Mesenchymal stem cell (in vitro differentiated cells and primary cell): Measurements from ENCODE around the gene CCDC68.

Experiments
- DNase-seq: peaks from one replicate; pipeline ENCODE4 v3.0.0-alpha.2; 2013
- H2AFZ ChIP-seq: one replicate; pipeline ENCODE4 v1.6.1; 2013; ENCODE audit warnings: low read depth, mild to moderate bottlenecking, control low read depth, inconsistent platforms, low read length, moderate library complexity
- H2AK5ac ChIP-seq: 2 replicates; pipeline ENCODE4 v1.6.1; 2013; ENCODE audit warnings: low read length, moderate library complexity, mild to moderate bottlenecking, inconsistent platforms; ENCODE audit not compliant: severe bottlenecking
- H2BK120ac ChIP-seq: one replicate; pipeline ENCODE4 v1.6.1; 2013; ENCODE audit warnings: low read depth, mild to moderate bottlenecking, inconsistent platforms, low read length, moderate library complexity
- H2BK12ac ChIP-seq, 2 experiments: one replicate each; pipeline ENCODE4 v1.6.1; 2013; ENCODE audit warnings: inconsistent platforms in 2 of 2, low read length in 2 of 2, mild to moderate bottlenecking in 2 of 2, moderate library complexity in 2 of 2, control low read depth in 1 of 2
- H2BK15ac ChIP-seq: one replicate; pipeline ENCODE4 v1.6.1; 2013; ENCODE audit warnings: mild to moderate bottlenecking, low read depth, inconsistent platforms; ENCODE audit not compliant: poor library complexity, severe bottlenecking
- H2BK5ac ChIP-seq: 2 replicates; pipeline ENCODE4 v1.6.1; 2013; ENCODE audit warnings: low read depth, mild to moderate bottlenecking, low read length, control low read depth, inconsistent platforms; ENCODE audit not compliant: poor library complexity, severe bottlenecking
- H3K14ac ChIP-seq, 2 experiments: one replicate each; pipeline ENCODE4 v1.6.1; 2013; ENCODE audit warnings: inconsistent platforms in 2 of 2, low read length in 2 of 2, control low read depth in 1 of 2, mild to moderate bottlenecking in 1 of 2, moderate library complexity in 1 of 2
- H3K18ac ChIP-seq, 2 experiments: one replicate each; pipeline ENCODE4 v1.6.1; 2013; ENCODE audit warnings: inconsistent platforms in 2 of 2, low read length in 2 of 2, control low read depth in 1 of 2, low read depth in 1 of 2, mild to moderate bottlenecking in 1 of 2
- H3K23ac ChIP-seq, 2 experiments: one replicate each; pipeline ENCODE4 v1.6.1; 2013; ENCODE audit warnings: inconsistent platforms in 2 of 2, low read length in 2 of 2, mild to moderate bottlenecking in 2 of 2, moderate library complexity in 2 of 2, control low read depth in 1 of 2
- H3K27ac ChIP-seq: 2 replicates; pipeline ENCODE4 v1.5.1; 2013; ENCODE audit warnings: mild to moderate bottlenecking, moderate library complexity, low read length, control low read depth, inconsistent platforms; ENCODE audit not compliant: poor library complexity, severe bottlenecking
- H3K27me3 ChIP-seq, 2 experiments: 2 replicates each; pipeline versions ENCODE4 v1.6.1 to v1.7.0; 2013; ENCODE audit warnings: low read length in 2 of 2, mild to moderate bottlenecking in 2 of 2, moderate library complexity in 2 of 2, control low read depth in 1 of 2, inconsistent platforms in 1 of 2; ENCODE audit not compliant: control insufficient read depth in 1 of 2, insufficient read depth in 1 of 2
- H3K36me3 ChIP-seq, 2 experiments: 2 replicates each; pipeline versions ENCODE4 v1.6.1 to v1.7.0; 2013; ENCODE audit warnings: low read length in 2 of 2, control low read depth in 1 of 2, inconsistent platforms in 1 of 2, low read depth in 1 of 2, mild to moderate bottlenecking in 1 of 2; ENCODE audit not compliant: insufficient read depth in 2 of 2, control insufficient read depth in 1 of 2
- H3K4ac ChIP-seq, 2 experiments: one replicate each; pipeline ENCODE4 v1.6.1; 2013; ENCODE audit warnings: inconsistent platforms in 2 of 2, low read length in 2 of 2, mild to moderate bottlenecking in 2 of 2, moderate library complexity in 2 of 2, control low read depth in 1 of 2, low read depth in 1 of 2
- H3K4me1 ChIP-seq: 2 replicates; pipeline ENCODE4 v1.6.1; 2013; ENCODE audit warnings: low read depth, low read length, control low read depth; ENCODE audit not compliant: control insufficient read depth, insufficient read depth
- H3K4me2 ChIP-seq: 2 replicates; pipeline ENCODE4 v1.6.1; 2013; ENCODE audit warnings: low read length, mild to moderate bottlenecking, inconsistent platforms; ENCODE audit not compliant: poor library complexity, severe bottlenecking
- H3K4me3 ChIP-seq, 2 experiments: 2 replicates each; pipeline versions ENCODE4 v1.5.1 to v1.7.0; 2013; ENCODE audit warnings: low read length in 2 of 2, mild to moderate bottlenecking in 2 of 2, control low read depth in 1 of 2, low read depth in 1 of 2; ENCODE audit not compliant: insufficient read depth in 1 of 2
- H3K79me1 ChIP-seq: replicated peaks from 2 replicates; pipeline ENCODE4 v1.6.1; 2013; ENCODE audit warnings: mild to moderate bottlenecking, control low read depth, low read length, inconsistent platforms; ENCODE audit not compliant: poor library complexity, severe bottlenecking
- H3K9ac ChIP-seq: 2 replicates; pipeline ENCODE4 v1.7.0; 2013; ENCODE audit warnings: mild to moderate bottlenecking, low read length, moderate library complexity
- H3K9me3 ChIP-seq: 2 replicates; pipeline ENCODE4 v1.7.0; 2013; ENCODE audit warnings: mild to moderate bottlenecking, low read length; ENCODE audit not compliant: control insufficient read depth
- H4K8ac ChIP-seq: one replicate; pipeline ENCODE4 v1.6.1; 2013; ENCODE audit warnings: inconsistent platforms, mild to moderate bottlenecking, low read length, moderate library complexity
- H4K91ac ChIP-seq: one replicate; pipeline ENCODE4 v1.6.1; 2013; ENCODE audit warnings: mild to moderate bottlenecking, low read length, inconsistent platforms
- WGBS: methylation state at CpG from one replicate; pipeline ENCODE4 v1.1.7; 2013; ENCODE audit warnings: mixed read lengths; 5-methylcytosine and 5-hydroxymethylcytosine counted together

The CCDC68 gene

DNA sequence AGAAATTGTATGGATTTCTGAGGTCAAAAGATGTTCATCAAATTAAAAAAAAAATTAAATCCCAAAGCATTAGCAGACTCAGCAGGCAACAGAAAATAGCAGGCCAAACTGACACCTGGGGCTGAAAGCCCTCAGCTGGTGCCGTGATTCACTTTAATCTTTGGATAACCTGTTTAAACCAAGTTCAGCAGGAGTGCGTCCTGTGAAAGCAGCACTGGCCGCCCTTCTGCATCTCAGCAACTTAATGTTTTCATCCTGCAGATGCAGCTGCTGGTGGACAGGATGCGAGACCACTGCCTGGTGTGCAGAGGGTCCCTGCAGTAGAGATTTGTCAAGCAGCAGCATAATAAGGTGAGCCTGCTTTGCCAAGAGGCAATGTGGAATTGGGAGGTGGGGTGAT, 41.2 kb downstream of the CCDC68 start:
- no peak overlapping the region for H3K4ac ChIP-seq
- peak overlapping the region in 1 of 2 experiments; percentile 54 for H2BK12ac ChIP-seq
- no peak overlapping the region for H3K4me3 ChIP-seq
- no peak overlapping the region for H3K9ac ChIP-seq
- WGBS: 95% methylated on average over 4 of the region's 4 CpGs
- no peak overlapping the region for H3K23ac ChIP-seq
- no peaks in the 10 kb centered on the region for H3K79me1 ChIP-seq
- no peaks in the 10 kb centered on the region for H3K36me3 ChIP-seq
- no peak overlapping the region for H4K8ac ChIP-seq
- no peak overlapping the region for H2BK15ac ChIP-seq
- H4K91ac ChIP-seq: no peak overlapping the region
- no peaks in the 10 kb centered on the region for H3K27me3 ChIP-seq
- no peak overlapping the region for H3K18ac ChIP-seq
- H2AK5ac ChIP-seq: no peak overlapping the region
- no peak overlapping the region for H2AFZ ChIP-seq
- H2BK120ac ChIP-seq: no peak overlapping the region
- no peak for DNase-seq
- H3K4me2 ChIP-seq: no peak overlapping the region
- H3K4me1 ChIP-seq: no peaks in the 10 kb centered on the region
- no peak overlapping the region for H3K14ac ChIP-seq
- no peak overlapping the region for H2BK5ac ChIP-seq
- no peak overlapping the region for H3K27ac ChIP-seq
- H3K9me3 ChIP-seq: no peaks in the 10 kb centered on the region

DNA sequence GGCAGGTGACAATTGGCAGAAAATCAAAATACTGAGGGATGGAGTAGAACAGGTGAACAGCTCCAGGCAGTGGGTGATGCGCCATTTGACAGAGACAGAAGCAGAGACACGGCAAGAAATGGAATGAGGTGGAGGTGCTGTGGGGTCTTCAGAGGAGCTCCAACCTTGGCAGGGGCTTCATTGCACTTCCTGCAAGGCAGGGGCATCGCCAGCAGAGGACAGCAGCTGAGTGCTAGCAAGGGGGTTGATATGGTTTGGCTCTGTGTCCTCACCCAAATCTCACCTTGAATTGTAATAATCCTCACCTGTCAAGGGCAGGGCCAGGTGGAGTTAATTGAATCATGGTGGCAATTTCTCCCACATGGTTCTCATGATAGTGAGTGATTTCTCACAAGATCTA, 42.8 kb downstream of the CCDC68 start:
- Histone ChIP-seq H2AFZ (no peak overlapping the region), H3K4me3 (no peak overlapping the region), H4K91ac (no peak overlapping the region), H4K8ac (no peak overlapping the region), H3K4ac (no peak overlapping the region), H2BK12ac (peak overlapping the region in 1 of 2 experiments; percentile 32), H3K4me1 (no peaks in the 10 kb centered on the region), H3K9ac (no peak overlapping the region), H2AK5ac (no peak overlapping the region), H3K27me3 (no peaks in the 10 kb centered on the region), H3K23ac (no peak overlapping the region), H3K14ac (no peak overlapping the region), H3K4me2 (no peak overlapping the region), H3K36me3 (no peaks in the 10 kb centered on the region), H3K18ac (no peak overlapping the region), H3K79me1 (no peaks in the 10 kb centered on the region), H3K9me3 (no peaks in the 10 kb centered on the region), H3K27ac (no peak overlapping the region), H2BK120ac (peak overlapping the region; percentile 3), H2BK5ac (no peak overlapping the region), H2BK15ac (no peak overlapping the region)
- WGBS: 97% methylated on average over 3 of the region's 3 CpGs
- DNase-seq: no peak

DNA sequence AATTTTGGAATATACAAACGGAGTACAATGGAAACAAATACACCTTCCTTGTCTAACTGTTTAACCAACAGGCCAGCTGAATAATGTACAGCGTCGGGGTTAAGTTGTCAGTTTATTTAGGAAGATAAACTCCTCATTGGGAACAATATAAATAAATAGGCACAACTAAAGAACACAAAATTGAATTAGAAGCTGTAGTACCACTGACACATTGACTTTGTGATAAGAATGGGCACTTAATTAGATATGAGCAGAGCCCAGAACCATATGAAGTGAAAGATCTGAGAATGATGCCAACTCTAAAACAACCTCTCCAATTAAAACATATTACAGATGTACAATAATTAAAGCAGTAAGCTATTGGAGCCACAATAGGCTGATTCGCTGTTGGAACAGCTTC, 44.4 kb downstream of the CCDC68 start:
- H4K8ac ChIP-seq: no peak overlapping the region
- H3K9ac ChIP-seq: no peak overlapping the region
- no peak overlapping the region for H3K23ac ChIP-seq
- 100% methylated on average over 1 of the region's 4 CpGs for WGBS
- H3K27ac ChIP-seq: no peak overlapping the region
- no peak overlapping the region for H3K4ac ChIP-seq
- DNase-seq: no peak
- no peak overlapping the region for H3K4me2 ChIP-seq
- H2BK15ac ChIP-seq: no peak overlapping the region
- H3K36me3 ChIP-seq: no peaks in the 10 kb centered on the region
- no peaks in the 10 kb centered on the region for H3K79me1 ChIP-seq
- H3K9me3 ChIP-seq: no peaks in the 10 kb centered on the region
- H3K27me3 ChIP-seq: no peaks in the 10 kb centered on the region
- no peak overlapping the region for H2BK12ac ChIP-seq
- no peak overlapping the region for H2BK5ac ChIP-seq
- H2AK5ac ChIP-seq: no peak overlapping the region
- no peak overlapping the region for H4K91ac ChIP-seq
- no peak overlapping the region for H2AFZ ChIP-seq
- no peaks in the 10 kb centered on the region for H3K4me1 ChIP-seq
- no peak overlapping the region for H2BK120ac ChIP-seq
- no peak overlapping the region for H3K14ac ChIP-seq
- H3K4me3 ChIP-seq: no peak overlapping the region
- H3K18ac ChIP-seq: no peak overlapping the region

DNA sequence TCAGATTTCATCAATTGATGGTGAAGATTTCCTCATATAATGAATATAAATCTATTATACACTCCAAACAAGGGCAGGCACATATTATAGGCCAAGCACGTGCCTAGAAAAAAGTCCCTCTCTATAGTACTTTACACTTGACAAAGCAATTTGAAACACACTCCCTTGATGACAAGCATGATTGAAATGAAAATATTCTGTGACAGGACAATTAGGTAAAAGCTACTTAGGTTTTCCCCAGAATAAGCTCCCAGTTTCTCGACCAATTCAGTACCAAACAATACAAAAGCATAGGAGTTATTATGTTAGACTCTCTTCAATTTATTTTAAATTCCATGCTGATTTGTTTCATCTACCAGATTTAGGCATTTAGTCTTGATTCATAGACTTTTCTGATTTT, 47.7 kb downstream of the CCDC68 start:
- no peak overlapping the region for H2AK5ac ChIP-seq
- no peaks in the 10 kb centered on the region for H3K27me3 ChIP-seq
- no peak overlapping the region for H3K4me3 ChIP-seq
- no peak overlapping the region for H4K8ac ChIP-seq
- H2BK12ac ChIP-seq: no peak overlapping the region
- no peak overlapping the region for H2BK15ac ChIP-seq
- no peak overlapping the region for H3K27ac ChIP-seq
- no peak overlapping the region for H2BK5ac ChIP-seq
- no peak overlapping the region for H3K9ac ChIP-seq
- no peak overlapping the region for H3K23ac ChIP-seq
- H3K9me3 ChIP-seq: no peaks in the 10 kb centered on the region
- no peaks in the 10 kb centered on the region for H3K79me1 ChIP-seq
- DNase-seq: no peak
- no peaks in the 10 kb centered on the region for H3K4me1 ChIP-seq
- no peaks in the 10 kb centered on the region for H3K36me3 ChIP-seq
- H2AFZ ChIP-seq: no peak overlapping the region
- 80% methylated on average over 1 of the region's 2 CpGs for WGBS
- no peak overlapping the region for H3K14ac ChIP-seq
- H2BK120ac ChIP-seq: no peak overlapping the region
- H3K18ac ChIP-seq: no peak overlapping the region
- H3K4ac ChIP-seq: no peak overlapping the region
- no peak overlapping the region for H4K91ac ChIP-seq
- no peak overlapping the region for H3K4me2 ChIP-seq
